ENCODE measurements around the gene RNF167. TPM values are rescaled to one million over a fixed set of nuclear protein-coding genes. Genes with fewer than 3 reads are reported as not detected.

RNF167 gene
- total and polyA plus RNA-seq, 2 of the 4 experiments (the other 2 are of a cell fraction), result 13.1 to 79.5 TPM

GRCh38 chr17:4986951-4987766 is 47.1 kb downstream of the RNF167 start, which contains the start of gene CAMTA2:
Gene CAMTA2 (minus strand): TSS chr17:4987675. CDS start chr17:4986222, 1,453 bp downstream.
- Histone ChIP-seq H2BK15ac (ENCODE audit: low read depth, low read length) (no peak within 1 kb of the TSS; the same call in 2 of the 3 replicates), H3K18ac (ENCODE audit: low read depth, low read length) (peak within 1 kb of the TSS; percentile 38), H2BK20ac (ENCODE audit: low read depth, low read length) (no peak within 1 kb of the TSS), H3K4me3 (ENCODE audit: insufficient read depth, low read depth, low read length) (peak within 1 kb of the TSS; percentile 72), H3K56ac (ENCODE audit: extremely low read depth, insufficient read depth, low read length) (peak within 1 kb of the TSS; percentile 55), H3K4me1 (ENCODE audit: control insufficient read depth, insufficient read depth, low read length) (peaks cover 7% of the 10 kb centered on the region), H2BK120ac (ENCODE audit: low read depth, low read length) (peak within 1 kb of the TSS; percentile 55; the same call in 1 of the 2 replicates), H3K9me1 (ENCODE audit: insufficient read depth, low read length) (peaks cover 21% of the 10 kb centered on the region), H3K23ac (ENCODE audit: low read depth, low read length) (peak within 1 kb of the TSS; percentile 95), H4K5ac (ENCODE audit: low read depth, low read length) (peak within 1 kb of the TSS; percentile 68), H2AK9ac (replicated peaks; ENCODE audit: low read depth, low read length, poor library complexity) (peak within 1 kb of the TSS; percentile 100), H3K27ac (ENCODE audit: insufficient read depth, low read length) (peak within 1 kb of the TSS; percentile 72), H3K9me3 (ENCODE audit: control insufficient read depth, insufficient read depth, low read length) (no peaks in the 10 kb centered on the region), H4K8ac (ENCODE audit: low read depth in 2 of 2, low read length in 2 of 2) (peak within 1 kb of the TSS; percentile 93 to 97), H3K14ac (replicated peaks; ENCODE audit: low read depth, low read length) (peak within 1 kb of the TSS; percentile 86), H3K36me3 (ENCODE audit: control insufficient read depth, insufficient read depth, low read length) (peaks cover 8% of the 10 kb centered on the region), H3K79me1 (ENCODE audit: low read depth in 1 of 2, low read length in 2 of 2) (peaks cover 17 to 54% of the 10 kb centered on the region in 2 experiments; a peak in 3 of 4 replicates), H2BK5ac (ENCODE audit: low read depth, low read length, poor library complexity, severe bottlenecking) (peak within 1 kb of the TSS; percentile 84), H3K4me2 (ENCODE audit: low read depth, low read length) (peak within 1 kb of the TSS; percentile 91), H3K4ac (ENCODE audit: low read depth, low read length) (peak within 1 kb of the TSS; percentile 91), H2AK5ac (ENCODE audit: low read depth, low read length) (peak within 1 kb of the TSS; percentile 90), H3K27me3 (ENCODE audit: control insufficient read depth, insufficient read depth, low read length) (no peaks in the 10 kb centered on the region), H3K9ac (ENCODE audit: low read depth, low read length) (peak within 1 kb of the TSS; percentile 82), H4K20me1 (ENCODE audit: insufficient read depth, low read length) (no peaks in the 10 kb centered on the region), H2AFZ (replicated peaks; ENCODE audit: low read length, poor library complexity) (peak within 1 kb of the TSS; percentile 99), H4K91ac (ENCODE audit: insufficient read depth, low read depth, low read length) (peak within 1 kb of the TSS; percentile 88)
- ChIA-PET CTCF (interaction anchor here (1.0 to 2.1 kb wide), 3 partner anchors 10 to 19 kb away, joined by 3 to 11 read pairs (median 4); partner anchors contain the start of genes INCA1, KIF1C and SPAG7), POLR2A (ENCODE audit: unreplicated experiment) (interaction anchor here (1.1 kb wide), 1 partner anchor 42 kb away, joined by 4 read pairs; no protein-coding TSS in a partner anchor)
- in situ Hi-C loops (cut with MboI; ENCODE audit: low sequenced_read_pairs) (no loop called here), dilution Hi-C loops (cut with HindIII; ENCODE audit: low sequenced_read_pairs, unreplicated experiment) (no loop called here), intact Hi-C loops (cut with micrococcal nuclease) (loop anchor here (1.0 kb wide), 2 partner anchors 39 to 78 kb away; partner anchors contain the start of gene PFN1)
- ATAC-seq (ENCODE audit: low read depth) (peak; percentile 94), DNase-seq (peak; percentile 56)
- BruUV-seq (replicated peaks), result no TSS peak
- WGBS, 2 experiments (ENCODE audit: extremely low coverage in 2 of 2, insufficient read length in 1 of 2), result 4% methylated on average over 28 of the region's 78 CpGs; no CpG with 5 or more reads in 1 of the 2 experiments
- TF ChIP-seq MAFK (IDR thresholded peaks at IDR 0.05; ENCODE audit: low read depth, low read length) (no peak), BHLHE40 (IDR thresholded peaks at IDR 0.05; ENCODE audit: low read depth, low read length) (peak; percentile 23; the same call in 1 of the 2 replicates), CHD1 (IDR thresholded peaks at IDR 0.05; ENCODE audit: low read depth, low read length) (no peak), RAD21 (IDR thresholded peaks at IDR 0.05; ENCODE audit: low read length) (peak; percentile 46), RFX5 (IDR thresholded peaks at IDR 0.05; ENCODE audit: low read depth, low read length) (no peak), NFE2L2 (IDR thresholded peaks at IDR 0.05; ENCODE audit: low read depth, low read length) (no peak), MAZ (IDR thresholded peaks at IDR 0.05; ENCODE audit: borderline replicate concordance, low read depth, low read length) (peak; percentile 52), POLR2A (IDR thresholded peaks at IDR 0.05; ENCODE audit: low read depth, low read length) (no peak), MXI1 (IDR thresholded peaks at IDR 0.05; ENCODE audit: borderline replicate concordance, low read depth, low read length) (no peak), FOS (IDR thresholded peaks at IDR 0.05; ENCODE audit: low read depth, low read length) (no peak), CEBPB (IDR thresholded peaks at IDR 0.05; ENCODE audit: low read depth, low read length) (no peak), SMC3 (IDR thresholded peaks at IDR 0.05; ENCODE audit: low read depth, low read length) (peak; percentile 29; the same call in 1 of the 2 replicates)
- TF ChIP-seq, protein P1, sequence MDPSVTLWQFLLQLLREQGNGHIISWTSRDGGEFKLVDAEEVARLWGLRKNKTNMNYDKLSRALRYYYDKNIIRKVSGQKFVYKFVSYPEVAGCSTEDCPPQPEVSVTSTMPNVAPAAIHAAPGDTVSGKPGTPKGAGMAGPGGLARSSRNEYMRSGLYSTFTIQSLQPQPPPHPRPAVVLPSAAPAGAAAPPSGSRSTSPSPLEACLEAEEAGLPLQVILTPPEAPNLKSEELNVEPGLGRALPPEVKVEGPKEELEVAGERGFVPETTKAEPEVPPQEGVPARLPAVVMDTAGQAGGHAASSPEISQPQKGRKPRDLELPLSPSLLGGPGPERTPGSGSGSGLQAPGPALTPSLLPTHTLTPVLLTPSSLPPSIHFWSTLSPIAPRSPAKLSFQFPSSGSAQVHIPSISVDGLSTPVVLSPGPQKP (IDR thresholded peaks at IDR 0.05; ENCODE audit: borderline replicate concordance, low read depth, low read length), result no peak
- TF ChIP-seq, protein P2, sequence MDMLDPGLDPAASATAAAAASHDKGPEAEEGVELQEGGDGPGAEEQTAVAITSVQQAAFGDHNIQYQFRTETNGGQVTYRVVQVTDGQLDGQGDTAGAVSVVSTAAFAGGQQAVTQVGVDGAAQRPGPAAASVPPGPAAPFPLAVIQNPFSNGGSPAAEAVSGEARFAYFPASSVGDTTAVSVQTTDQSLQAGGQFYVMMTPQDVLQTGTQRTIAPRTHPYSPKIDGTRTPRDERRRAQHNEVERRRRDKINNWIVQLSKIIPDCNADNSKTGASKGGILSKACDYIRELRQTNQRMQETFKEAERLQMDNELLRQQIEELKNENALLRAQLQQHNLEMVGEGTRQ (IDR thresholded peaks at IDR 0.05; ENCODE audit: low read depth, low read length), result peak; percentile 24; the same call in 1 of the 2 replicates
